HepG2 (cell line): ENCODE data around the gene ATG2A. TPM values are rescaled to one million over a fixed set of nuclear protein-coding genes. Genes with fewer than 3 reads are reported as not detected.

Source experiments
- BRF2 ChIP-seq: sonication (generic); formaldehyde crosslinking; IDR thresholded peaks from 2 replicates; pipeline ENCODE4 v1.8.1; 2022; ENCODE audit warnings: mild to moderate bottlenecking, missing genetic modification reagents
- CAMTA2 ChIP-seq: sonication (generic); formaldehyde crosslinking; IDR thresholded peaks from 2 replicates; pipeline ENCODE4 v1.4.0; 2020; ENCODE audit warnings: mild to moderate bottlenecking, missing genetic modification reagents, borderline replicate concordance
- CERS6 ChIP-seq: sonication (generic); formaldehyde crosslinking; IDR thresholded peaks from 2 replicates; pipeline ENCODE4 v1.5.0; 2020; ENCODE audit warnings: missing genetic modification reagents
- ETV5 ChIP-seq: IDR thresholded peaks from 2 replicates; pipeline ENCODE4 v1.6.1; 2018; ENCODE audit warnings: missing biosample characterization, missing genetic modification reagents, inconsistent platforms, borderline replicate concordance
- HMGA1 ChIP-seq: sonication (generic); formaldehyde crosslinking; conservative IDR thresholded peaks from 2 replicates; pipeline ENCODE4 v1.4.0; 2020; ENCODE audit warnings: missing genetic modification reagents
- HNRNPK ChIP-seq: fragments of 200-400 bp; formaldehyde crosslinking; IDR thresholded peaks from 2 replicates; pipeline ENCODE4 v1.6.1; 2018; ENCODE audit warnings: low read length, low read depth, moderate library complexity, mild to moderate bottlenecking; ENCODE audit not compliant: poor library complexity, severe bottlenecking
- IRF2 ChIP-seq: IDR thresholded peaks from 2 replicates; pipeline ENCODE4 v1.6.1; 2018; ENCODE audit warnings: missing genetic modification reagents, missing compliant biosample characterization
- MLXIP ChIP-seq: sonication (generic); formaldehyde crosslinking; IDR thresholded peaks from 2 replicates; pipeline ENCODE4 v1.9.0; 2021; ENCODE audit warnings: missing genetic modification reagents, borderline replicate concordance
- NFATC3 ChIP-seq: sonication (generic); formaldehyde crosslinking; IDR thresholded peaks from 2 replicates; pipeline ENCODE4 v1.5.1; 2020; ENCODE audit warnings: mild to moderate bottlenecking, missing genetic modification reagents
- NR2F2 ChIP-seq: IDR thresholded peaks from 2 replicates; pipeline ENCODE4 v1.6.1; 2012; ENCODE audit warnings: low read depth, inconsistent platforms, borderline replicate concordance
- SNRNP70 ChIP-seq: fragments of 200-400 bp; formaldehyde crosslinking; IDR thresholded peaks from 2 replicates; pipeline ENCODE4 v1.6.1; 2017; ENCODE audit warnings: mild to moderate bottlenecking, low read depth, low read length, moderate library complexity
- ZBTB25 ChIP-seq: IDR thresholded peaks from 2 replicates; pipeline ENCODE4 v1.6.1; 2018; ENCODE audit warnings: missing genetic modification reagents
- ZFP62 ChIP-seq: sonication (generic); formaldehyde crosslinking; IDR thresholded peaks from 2 replicates; pipeline ENCODE4 v1.4.0; 2020; ENCODE audit warnings: missing genetic modification reagents
- ZFP82 ChIP-seq: sonication (generic); formaldehyde crosslinking; IDR thresholded peaks from 2 replicates; pipeline ENCODE4 v1.5.1; 2020; ENCODE audit warnings: mild to moderate bottlenecking, missing genetic modification reagents, borderline replicate concordance
- ZNF12 ChIP-seq: sonication (generic); formaldehyde crosslinking; IDR thresholded peaks from 2 replicates; pipeline ENCODE4 v1.5.0; 2020; ENCODE audit warnings: missing genetic modification reagents
- ZNF180 ChIP-seq: sonication (generic); formaldehyde crosslinking; IDR thresholded peaks from 2 replicates; pipeline ENCODE4 v1.4.0; 2020; ENCODE audit warnings: low read depth, missing genetic modification reagents, borderline replicate concordance
- ZNF207 ChIP-seq: fragments of 450-650 bp; IDR thresholded peaks from 2 replicates; pipeline ENCODE4 v1.6.1; 2016; ENCODE audit warnings: antibody characterized with exemption, borderline replicate concordance
- ZNF225 ChIP-seq: sonication (generic); formaldehyde crosslinking; IDR thresholded peaks from 2 replicates; pipeline ENCODE4 v1.4.0; 2020; ENCODE audit warnings: mild to moderate bottlenecking, missing genetic modification reagents
- ZNF234 ChIP-seq: sonication (generic); formaldehyde crosslinking; conservative IDR thresholded peaks from 2 replicates; pipeline ENCODE4 v1.5.1; 2020; ENCODE audit warnings: mild to moderate bottlenecking, missing genetic modification reagents
- ZNF558 ChIP-seq: sonication (generic); formaldehyde crosslinking; IDR thresholded peaks from 2 replicates; pipeline ENCODE4 v1.9.0; 2022; ENCODE audit warnings: mild to moderate bottlenecking, missing genetic modification reagents, borderline replicate concordance
- ZNF577 ChIP-seq: sonication (generic); formaldehyde crosslinking; IDR thresholded peaks from 2 replicates; pipeline ENCODE4 v1.4.0; 2020; ENCODE audit warnings: mild to moderate bottlenecking, low read depth, missing genetic modification reagents, borderline replicate concordance
- ZNF614 ChIP-seq: IDR thresholded peaks from 2 replicates; pipeline ENCODE4 v1.6.1; 2018; ENCODE audit warnings: missing biosample characterization, missing genetic modification reagents, inconsistent platforms, borderline replicate concordance
- polyA plus RNA-seq, 8 experiments: library from polyadenylated mRNA; depleted of rRNA in 3 of 8; stranded (reverse) in 7 of 8; unstranded in 1 of 8; fragments of >200 nt; fragmentation: Illumina TruSeq in 4 of 8; extraction: Trizol in 4 of 8; gene quantifications; 2 replicates each; pipeline versions ENCODE4 v1.2.1 to v1.2.3, GENCODE V29; 2011 to 2016; ENCODE audit warnings: low read depth in 4 of 8, missing spikeins in 1 of 8, mixed read lengths in 1 of 8; ENCODE audit not compliant: insufficient read depth in 1 of 8
- total RNA-seq, 5 experiments: library from RNA; depleted of rRNA; stranded (reverse); fragments of >200 nt; fragmentation: Illumina TruSeq; extraction: Trizol; gene quantifications; 2 replicates each; pipeline ENCODE4 v1.2.3, GENCODE V29; 2016; ENCODE audit warnings: low read depth in 1 of 5

The ATG2A gene
- total and polyA plus RNA-seq, 2 of the 13 experiments (the other 11 are each of a cell fraction or from before 2014, with no cell fraction given), result 6.7 to 8.0 TPM

GRCh38 chr11:64894070-64894811 is 22.8 kb downstream of the ATG2A start (continued):
- no peak; the same call in 1 of the 2 replicates for TF ChIP-seq BRF2 (CRISPR knock-in tag)
- peak; percentile 94 for TF ChIP-seq IRF2 (CRISPR knock-in tag)
- TF ChIP-seq ZFP62 (CRISPR knock-in tag), result no peak
- TF ChIP-seq CERS6, result no peak
- TF ChIP-seq ZNF614, result peak; percentile 57; the same call in 1 of the 2 replicates
- no peak for TF ChIP-seq SNRNP70
- TF ChIP-seq ZFP82, result no peak
- TF ChIP-seq HMGA1 (CRISPR knock-in tag), result no peak
- peak; percentile 40; the same call in 1 of the 2 replicates for TF ChIP-seq ETV5
- TF ChIP-seq ZNF558 (CRISPR knock-in tag), result no peak
- TF ChIP-seq CAMTA2, result peak; percentile 61; the same call in 1 of the 2 replicates
- no peak for TF ChIP-seq HNRNPK
- TF ChIP-seq ZNF207, result no peak
- no peak for TF ChIP-seq ZNF180 (CRISPR knock-in tag)
- no peak for TF ChIP-seq MLXIP
- TF ChIP-seq ZNF225 (CRISPR knock-in tag), result 0 out of 2 replicates have a peak, but pooled peaks have one; percentile 22
- 0 out of 2 replicates have a peak, but pooled peaks have one; percentile 56 for TF ChIP-seq ZBTB25 (CRISPR knock-in tag)
- peak; percentile 93 for TF ChIP-seq NR2F2
- TF ChIP-seq ZNF12 (CRISPR knock-in tag), result no peak
- TF ChIP-seq ZNF234 (CRISPR knock-in tag), result no peak
- TF ChIP-seq NFATC3 (CRISPR knock-in tag), result no peak; the same call in 1 of the 2 replicates
- TF ChIP-seq ZNF577 (CRISPR knock-in tag), result no peak
